Measurements from ENCODE around the gene ZNF334.

DNA sequence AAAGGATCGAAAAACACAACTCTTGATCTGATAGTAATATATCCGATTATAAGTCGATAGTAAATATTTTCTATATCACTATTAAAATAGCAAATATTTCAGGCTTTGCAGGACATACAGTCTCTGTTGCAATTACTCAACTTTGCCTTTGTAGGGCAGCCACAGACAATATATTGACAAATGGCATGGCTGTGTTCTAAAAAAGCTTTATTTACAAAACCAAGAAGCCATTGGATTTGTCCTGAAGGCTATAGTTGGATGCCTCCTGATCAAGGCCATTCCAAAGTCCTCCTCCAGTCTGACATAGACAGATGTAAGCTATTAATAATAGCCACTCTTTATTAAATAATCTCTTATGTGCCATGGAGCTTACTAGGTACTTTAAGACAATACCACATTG is 31.2 kb upstream of the ZNF334 start:
- TF ChIP-seq CTCF (IDR thresholded peaks at IDR 0.05) (no peak), TP53 (CRISPR knock-in tag; IDR thresholded peaks at IDR 0.05) (no peak), KDM1A (IDR thresholded peaks at IDR 0.05; ENCODE audit: low read depth) (no peak), HOXB13 (CRISPR knock-in tag; IDR thresholded peaks at IDR 0.05; ENCODE audit: low read depth) (no peak), RCOR1 (IDR thresholded peaks at IDR 0.05; ENCODE audit: low read depth, low read length) (no peak), RFX5 (IDR thresholded peaks at IDR 0.05) (no peak), NFE2L2 (conservative IDR thresholded peaks at IDR 0.05; ENCODE audit: low read length) (no peak), CHD2 (IDR thresholded peaks at IDR 0.05; ENCODE audit: low read length, partially characterized antibody) (no peak), RAD21 (conservative IDR thresholded peaks at IDR 0.05 in 1 of 2, IDR thresholded peaks at IDR 0.05 in 1 of 2) (no peak), HDAC2 (IDR thresholded peaks at IDR 0.05) (no peak), POLR2A (IDR thresholded peaks at IDR 0.05; ENCODE audit: low read length) (no peak), JUNB (IDR thresholded peaks at IDR 0.05) (no peak)
- TF ChIP-seq, protein P1, sequence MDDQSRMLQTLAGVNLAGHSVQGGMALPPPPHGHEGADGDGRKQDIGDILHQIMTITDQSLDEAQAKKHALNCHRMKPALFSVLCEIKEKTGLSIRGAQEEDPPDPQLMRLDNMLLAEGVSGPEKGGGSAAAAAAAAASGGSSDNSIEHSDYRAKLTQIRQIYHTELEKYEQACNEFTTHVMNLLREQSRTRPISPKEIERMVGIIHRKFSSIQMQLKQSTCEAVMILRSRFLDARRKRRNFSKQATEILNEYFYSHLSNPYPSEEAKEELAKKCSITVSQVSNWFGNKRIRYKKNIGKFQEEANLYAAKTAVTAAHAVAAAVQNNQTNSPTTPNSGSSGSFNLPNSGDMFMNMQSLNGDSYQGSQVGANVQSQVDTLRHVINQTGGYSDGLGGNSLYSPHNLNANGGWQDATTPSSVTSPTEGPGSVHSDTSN (IDR thresholded peaks at IDR 0.05), result no peak
- TF ChIP-seq, protein P2, sequence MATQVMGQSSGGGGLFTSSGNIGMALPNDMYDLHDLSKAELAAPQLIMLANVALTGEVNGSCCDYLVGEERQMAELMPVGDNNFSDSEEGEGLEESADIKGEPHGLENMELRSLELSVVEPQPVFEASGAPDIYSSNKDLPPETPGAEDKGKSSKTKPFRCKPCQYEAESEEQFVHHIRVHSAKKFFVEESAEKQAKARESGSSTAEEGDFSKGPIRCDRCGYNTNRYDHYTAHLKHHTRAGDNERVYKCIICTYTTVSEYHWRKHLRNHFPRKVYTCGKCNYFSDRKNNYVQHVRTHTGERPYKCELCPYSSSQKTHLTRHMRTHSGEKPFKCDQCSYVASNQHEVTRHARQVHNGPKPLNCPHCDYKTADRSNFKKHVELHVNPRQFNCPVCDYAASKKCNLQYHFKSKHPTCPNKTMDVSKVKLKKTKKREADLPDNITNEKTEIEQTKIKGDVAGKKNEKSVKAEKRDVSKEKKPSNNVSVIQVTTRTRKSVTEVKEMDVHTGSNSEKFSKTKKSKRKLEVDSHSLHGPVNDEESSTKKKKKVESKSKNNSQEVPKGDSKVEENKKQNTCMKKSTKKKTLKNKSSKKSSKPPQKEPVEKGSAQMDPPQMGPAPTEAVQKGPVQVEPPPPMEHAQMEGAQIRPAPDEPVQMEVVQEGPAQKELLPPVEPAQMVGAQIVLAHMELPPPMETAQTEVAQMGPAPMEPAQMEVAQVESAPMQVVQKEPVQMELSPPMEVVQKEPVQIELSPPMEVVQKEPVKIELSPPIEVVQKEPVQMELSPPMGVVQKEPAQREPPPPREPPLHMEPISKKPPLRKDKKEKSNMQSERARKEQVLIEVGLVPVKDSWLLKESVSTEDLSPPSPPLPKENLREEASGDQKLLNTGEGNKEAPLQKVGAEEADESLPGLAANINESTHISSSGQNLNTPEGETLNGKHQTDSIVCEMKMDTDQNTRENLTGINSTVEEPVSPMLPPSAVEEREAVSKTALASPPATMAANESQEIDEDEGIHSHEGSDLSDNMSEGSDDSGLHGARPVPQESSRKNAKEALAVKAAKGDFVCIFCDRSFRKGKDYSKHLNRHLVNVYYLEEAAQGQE (IDR thresholded peaks at IDR 0.05), result no peak
